HepG2 (cell line): ENCODE measurements around the gene PLIN5.

Experiments used
- ARID2 ChIP-seq: sonication (generic); formaldehyde crosslinking; IDR thresholded peaks from 2 replicates; pipeline ENCODE4 v1.8.1; 2022; ENCODE audit warnings: mild to moderate bottlenecking, missing genetic modification reagents, borderline replicate concordance
- ETV6 ChIP-seq: sonication (generic); formaldehyde crosslinking; conservative IDR thresholded peaks from 2 replicates; pipeline ENCODE4 v1.4.0; 2020; ENCODE audit warnings: missing genetic modification reagents
- KMT2B ChIP-seq: IDR thresholded peaks from 2 replicates; pipeline ENCODE4 v1.6.1; 2016; ENCODE audit warnings: missing genetic modification reagents, missing compliant biosample characterization
- U2AF1 ChIP-seq: fragments of 200-400 bp; formaldehyde crosslinking; optimal IDR thresholded peaks from 2 replicates; pipeline ENCODE3; 2017; ENCODE audit warnings: mild to moderate bottlenecking, low read depth, low read length
- YY1 ChIP-seq: IDR thresholded peaks from 2 replicates; pipeline ENCODE4 v1.6.1; 2011; ENCODE audit warnings: low read length, low read depth, moderate library complexity, mild to moderate bottlenecking; ENCODE audit not compliant: insufficient read depth, insufficient replicate concordance
- ZFP36 ChIP-seq: fragments of 150-350 bp; IDR thresholded peaks from 2 replicates; pipeline ENCODE4 v1.6.1; 2018; ENCODE audit warnings: borderline replicate concordance, low read length, low read depth; ENCODE audit not compliant: partially characterized antibody
- ZNF24 ChIP-seq: fragments of 450-650 bp; IDR thresholded peaks from 2 replicates; pipeline ENCODE4 v1.6.1; 2017; ENCODE audit warnings: antibody characterized with exemption, mild to moderate bottlenecking
- ZNF530 ChIP-seq: sonication (generic); formaldehyde crosslinking; IDR thresholded peaks from 2 replicates; pipeline ENCODE4 v1.5.0; 2020; ENCODE audit warnings: low read depth, mild to moderate bottlenecking, missing genetic modification reagents
- TF ChIP-seq, protein P1 (sequence below): sonication (generic); formaldehyde crosslinking; IDR thresholded peaks from 2 replicates; pipeline ENCODE4 v1.8.1; 2023; ENCODE audit warnings: missing genetic modification reagents, mild to moderate bottlenecking, borderline replicate concordance
- TF ChIP-seq, protein P2 (sequence below): sonication (generic); formaldehyde crosslinking; IDR thresholded peaks from 2 replicates; pipeline ENCODE4 v1.4.0; 2020; ENCODE audit warnings: mild to moderate bottlenecking, missing genetic modification reagents
- TF ChIP-seq, protein P3 (sequence below): sonication (generic); formaldehyde crosslinking; IDR thresholded peaks from 2 replicates; pipeline ENCODE4 v1.5.0; 2020; ENCODE audit warnings: mild to moderate bottlenecking, missing genetic modification reagents, moderate library complexity
- TF ChIP-seq, protein P4 (sequence below): sonication (generic); formaldehyde crosslinking; IDR thresholded peaks from 2 replicates; pipeline ENCODE4 v1.5.0; 2020; ENCODE audit warnings: missing genetic modification reagents
- TF ChIP-seq, protein P5 (sequence below): sonication (generic); formaldehyde crosslinking; conservative IDR thresholded peaks from 2 replicates; pipeline ENCODE4 v1.5.0; 2020; ENCODE audit warnings: missing genetic modification reagents

DNA sequence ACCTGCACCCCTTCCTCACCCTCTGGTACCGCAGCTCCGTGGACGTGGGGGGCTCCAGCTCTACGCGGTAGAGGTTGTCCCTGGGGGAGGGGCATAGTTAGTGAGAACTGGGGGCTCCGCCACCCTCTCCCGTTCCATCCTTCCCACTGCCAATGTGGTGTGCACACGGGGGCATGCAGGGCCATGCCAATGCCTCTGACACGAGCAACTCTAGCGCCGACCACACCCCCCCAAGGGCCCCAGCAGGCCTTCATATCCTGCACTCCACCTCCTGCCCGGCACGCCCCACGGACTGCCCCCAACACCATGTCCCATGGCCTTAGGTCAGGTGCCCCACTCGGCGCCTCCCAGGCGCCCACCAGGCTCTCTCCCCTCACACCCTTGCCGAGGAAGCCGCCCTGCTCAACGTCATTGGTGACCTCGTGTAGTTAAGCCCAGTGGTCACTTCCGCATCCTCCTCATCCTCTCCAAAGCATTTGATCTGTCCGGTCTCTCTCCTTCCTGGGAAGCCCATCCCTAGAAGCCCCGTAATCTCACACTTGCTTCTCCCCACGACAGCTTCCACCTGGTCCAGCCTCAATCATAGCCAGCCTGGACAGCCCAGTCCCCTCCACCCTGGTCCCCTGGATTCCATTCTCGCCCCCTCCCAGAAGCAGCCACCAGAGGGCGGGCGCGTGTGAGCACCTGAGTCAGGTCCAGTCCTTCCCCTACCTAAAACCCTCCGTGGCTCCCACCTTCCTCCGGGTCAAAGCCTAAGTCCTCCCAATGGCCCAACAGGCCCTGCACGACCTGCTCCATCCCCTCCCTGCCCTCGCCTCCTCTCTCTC, 22.3 kb upstream of the PLIN5 start:
- TF ChIP-seq, protein P1, sequence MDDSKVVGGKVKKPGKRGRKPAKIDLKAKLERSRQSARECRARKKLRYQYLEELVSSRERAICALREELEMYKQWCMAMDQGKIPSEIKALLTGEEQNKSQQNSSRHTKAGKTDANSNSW (CRISPR knock-in tag): no peak
- TF ChIP-seq, protein P2, sequence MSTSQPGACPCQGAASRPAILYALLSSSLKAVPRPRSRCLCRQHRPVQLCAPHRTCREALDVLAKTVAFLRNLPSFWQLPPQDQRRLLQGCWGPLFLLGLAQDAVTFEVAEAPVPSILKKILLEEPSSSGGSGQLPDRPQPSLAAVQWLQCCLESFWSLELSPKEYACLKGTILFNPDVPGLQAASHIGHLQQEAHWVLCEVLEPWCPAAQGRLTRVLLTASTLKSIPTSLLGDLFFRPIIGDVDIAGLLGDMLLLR (CRISPR knock-in tag): no peak
- TF ChIP-seq, protein P3, sequence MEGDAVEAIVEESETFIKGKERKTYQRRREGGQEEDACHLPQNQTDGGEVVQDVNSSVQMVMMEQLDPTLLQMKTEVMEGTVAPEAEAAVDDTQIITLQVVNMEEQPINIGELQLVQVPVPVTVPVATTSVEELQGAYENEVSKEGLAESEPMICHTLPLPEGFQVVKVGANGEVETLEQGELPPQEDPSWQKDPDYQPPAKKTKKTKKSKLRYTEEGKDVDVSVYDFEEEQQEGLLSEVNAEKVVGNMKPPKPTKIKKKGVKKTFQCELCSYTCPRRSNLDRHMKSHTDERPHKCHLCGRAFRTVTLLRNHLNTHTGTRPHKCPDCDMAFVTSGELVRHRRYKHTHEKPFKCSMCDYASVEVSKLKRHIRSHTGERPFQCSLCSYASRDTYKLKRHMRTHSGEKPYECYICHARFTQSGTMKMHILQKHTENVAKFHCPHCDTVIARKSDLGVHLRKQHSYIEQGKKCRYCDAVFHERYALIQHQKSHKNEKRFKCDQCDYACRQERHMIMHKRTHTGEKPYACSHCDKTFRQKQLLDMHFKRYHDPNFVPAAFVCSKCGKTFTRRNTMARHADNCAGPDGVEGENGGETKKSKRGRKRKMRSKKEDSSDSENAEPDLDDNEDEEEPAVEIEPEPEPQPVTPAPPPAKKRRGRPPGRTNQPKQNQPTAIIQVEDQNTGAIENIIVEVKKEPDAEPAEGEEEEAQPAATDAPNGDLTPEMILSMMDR (CRISPR knock-in tag): peak; percentile 38
- TF ChIP-seq YY1 (no peak), ZNF530 (CRISPR knock-in tag) (no peak), ZFP36 (no peak), ETV6 (CRISPR knock-in tag) (no peak), ZNF24 (no peak), U2AF1 (no peak), KMT2B (CRISPR knock-in tag) (no peak), ARID2 (CRISPR knock-in tag) (no peak)
- TF ChIP-seq, protein P4, sequence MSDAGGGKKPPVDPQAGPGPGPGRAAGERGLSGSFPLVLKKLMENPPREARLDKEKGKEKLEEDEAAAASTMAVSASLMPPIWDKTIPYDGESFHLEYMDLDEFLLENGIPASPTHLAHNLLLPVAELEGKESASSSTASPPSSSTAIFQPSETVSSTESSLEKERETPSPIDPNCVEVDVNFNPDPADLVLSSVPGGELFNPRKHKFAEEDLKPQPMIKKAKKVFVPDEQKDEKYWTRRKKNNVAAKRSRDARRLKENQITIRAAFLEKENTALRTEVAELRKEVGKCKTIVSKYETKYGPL: no peak
- TF ChIP-seq, protein P5, sequence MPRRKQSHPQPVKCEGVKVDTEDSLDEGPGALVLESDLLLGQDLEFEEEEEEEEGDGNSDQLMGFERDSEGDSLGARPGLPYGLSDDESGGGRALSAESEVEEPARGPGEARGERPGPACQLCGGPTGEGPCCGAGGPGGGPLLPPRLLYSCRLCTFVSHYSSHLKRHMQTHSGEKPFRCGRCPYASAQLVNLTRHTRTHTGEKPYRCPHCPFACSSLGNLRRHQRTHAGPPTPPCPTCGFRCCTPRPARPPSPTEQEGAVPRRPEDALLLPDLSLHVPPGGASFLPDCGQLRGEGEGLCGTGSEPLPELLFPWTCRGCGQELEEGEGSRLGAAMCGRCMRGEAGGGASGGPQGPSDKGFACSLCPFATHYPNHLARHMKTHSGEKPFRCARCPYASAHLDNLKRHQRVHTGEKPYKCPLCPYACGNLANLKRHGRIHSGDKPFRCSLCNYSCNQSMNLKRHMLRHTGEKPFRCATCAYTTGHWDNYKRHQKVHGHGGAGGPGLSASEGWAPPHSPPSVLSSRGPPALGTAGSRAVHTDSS (CRISPR knock-in tag): no peak
